B cell (primary cell): ENCODE data around the gene KCNT1. TPM values are rescaled to one million over a fixed set of nuclear protein-coding genes. Genes with fewer than 3 reads are reported as not detected.

Experiments used
- ATAC-seq: fragments of 200-7000 bp; cut with Tn5 transposase; one replicate; pipeline ENCODE4 v1.10.0; 2021; ENCODE audit warnings: low read depth, mild to moderate bottlenecking, moderate number of reproducible peaks, moderate library complexity
- CTCF ChIA-PET: fragments of 350-600 bp; sonication (Branson Sonifier 250); formaldehyde crosslinking; loops from one replicate; lab custom pipeline; 2021; ENCODE audit warnings: antibody characterized with exemption, inconsistent platforms; lab: Charles Lee
- POLR2A ChIA-PET: fragments of 350-600 bp; sonication (Branson Sonifier 250); formaldehyde crosslinking; loops from one replicate; lab custom pipeline; 2021; ENCODE audit warnings: antibody characterized with exemption; lab: Charles Lee
- DNase-seq: peaks from one replicate; pipeline ENCODE4 v3.0.0; 2013
- H2AFZ ChIP-seq: 2 replicates; pipeline ENCODE4 v1.6.1; 2012; ENCODE audit warnings: mild to moderate bottlenecking, low read depth, low read length; ENCODE audit not compliant: insufficient read depth, poor library complexity, severe bottlenecking
- H3K27ac ChIP-seq, 2 donors: 1 replicate in 1 of 2; 2 replicates in 1 of 2; pipeline ENCODE4 v1.5.1; 2012 to 2013; ENCODE audit warnings: low read length in 2 of 2, mild to moderate bottlenecking in 2 of 2, moderate library complexity in 1 of 2
- H3K27me3 ChIP-seq, 4 experiments: fragments of 200-600 bp in 1 of 4; sonication (generic) in 1 of 4; replicated peaks in 1 of 4; 1 replicate in 2 of 4; 2 replicates in 2 of 4; pipeline versions ENCODE4 v1.6.1 to v1.7.0; 2013 to 2016; ENCODE audit warnings: low read length in 3 of 4, mild to moderate bottlenecking in 2 of 4, mixed read lengths in 1 of 4, moderate library complexity in 1 of 4; ENCODE audit not compliant: insufficient read depth in 4 of 4, control insufficient read depth in 3 of 4; ENCODE audit errors: control extremely low read depth in 1 of 4
- H3K36me3 ChIP-seq, 2 experiments: replicated peaks in 1 of 2; 1 replicate in 1 of 2; 2 replicates in 1 of 2; pipeline versions ENCODE4 v1.6.1 to v1.7.1; 2013; ENCODE audit warnings: low read length in 1 of 2; ENCODE audit not compliant: insufficient read depth in 2 of 2, control insufficient read depth in 1 of 2; ENCODE audit errors: control extremely low read depth in 1 of 2, extremely low read depth in 1 of 2
- H3K4me1 ChIP-seq, 2 donors: fragments of 200-600 bp in 1 of 2; sonication (generic) in 1 of 2; 1 replicate in 1 of 2; 2 replicates in 1 of 2; pipeline versions ENCODE4 v1.5.1 to v1.6.1; 2013 to 2017; ENCODE audit warnings: low read length in 2 of 2; ENCODE audit not compliant: control insufficient read depth in 2 of 2, insufficient read depth in 2 of 2
- H3K4me2 ChIP-seq: replicated peaks from 2 replicates; pipeline ENCODE3; 2012; ENCODE audit warnings: mild to moderate bottlenecking, low read depth, low read length; ENCODE audit not compliant: poor library complexity, severe bottlenecking
- H3K4me3 ChIP-seq, 5 experiments: fragments of 200-600 bp in 1 of 5; sonication (generic) in 1 of 5; 1 replicate in 3 of 5; 2 replicates in 2 of 5; pipeline versions ENCODE4 v1.5.1 to v1.7.0; 2011 to 2016; ENCODE audit warnings: low read length in 4 of 5, mild to moderate bottlenecking in 4 of 5, low read depth in 2 of 5, control low read depth in 1 of 5, moderate library complexity in 1 of 5; ENCODE audit not compliant: insufficient read depth in 1 of 5; ENCODE audit errors: control extremely low read depth in 1 of 5, extremely low read depth in 1 of 5
- H3K79me2 ChIP-seq: fragments of 200-600 bp; sonication (generic); one replicate; pipeline ENCODE4 v1.6.0; 2016; ENCODE audit warnings: low read length; ENCODE audit not compliant: control insufficient read depth, insufficient read depth
- H3K9ac ChIP-seq: fragments of 200-600 bp; sonication (generic); 2 replicates; pipeline ENCODE4 v1.6.1; 2017; ENCODE audit warnings: mild to moderate bottlenecking, low read length, moderate library complexity
- H3K9me3 ChIP-seq, 3 donors: one replicate each; pipeline versions ENCODE4 v1.6.1 to v1.7.1; 2013; ENCODE audit warnings: low read length in 2 of 3; ENCODE audit not compliant: control insufficient read depth in 2 of 3, insufficient read depth in 1 of 3; ENCODE audit errors: control extremely low read depth in 1 of 3
- H4K20me1 ChIP-seq: 2 replicates; pipeline ENCODE4 v1.6.0; 2012; ENCODE audit warnings: mild to moderate bottlenecking, low read length; ENCODE audit not compliant: insufficient read depth, control insufficient read depth, poor library complexity, severe bottlenecking
- H3K27ac Mint-ChIP-seq: one replicate; pipeline ENCODE4 v1.8.0; 2021; ENCODE audit warnings: mixed read lengths
- H3K27me3 Mint-ChIP-seq: one replicate; pipeline ENCODE4 v1.8.0; 2021; ENCODE audit warnings: mixed read lengths
- H3K4me1 Mint-ChIP-seq: one replicate; pipeline ENCODE4 v1.8.0; 2021; ENCODE audit warnings: mixed read lengths
- H3K4me3 Mint-ChIP-seq: one replicate; pipeline ENCODE4 v1.8.0; 2021; ENCODE audit warnings: mixed read lengths
- H3K9me3 Mint-ChIP-seq: one replicate; pipeline ENCODE4 v1.8.0; 2022; ENCODE audit warnings: mixed read lengths; ENCODE audit not compliant: insufficient read depth
- EZH2 ChIP-seq: IDR thresholded peaks from 2 replicates; pipeline ENCODE4 v1.6.1; 2012; ENCODE audit warnings: borderline replicate concordance, low read depth, mild to moderate bottlenecking, moderate library complexity, low read length; ENCODE audit not compliant: insufficient read depth, poor library complexity, severe bottlenecking
- WGBS: methylation state at CpG from one replicate; pipeline ENCODE4 v1.1.5; 2013; ENCODE audit warnings: missing lambda C conversion rate; ENCODE audit not compliant: insufficient coverage; 5-methylcytosine and 5-hydroxymethylcytosine counted together
- intact Hi-C: fragments of 100-400 bp; cut with micrococcal nuclease; formaldehyde crosslinking; loops from one replicate; pipeline ENCODE4 v1.10.0; 2022
- polyA plus RNA-seq: library from polyadenylated mRNA; depleted of rRNA; stranded (reverse); fragments of >200 nt; gene quantifications from 2 replicates; pipeline ENCODE4 v1.2.3, GENCODE V29; 2012
- total RNA-seq, 2 donors: library from RNA; stranded (reverse); fragments of 120-200 nt in 1 of 2; gene quantifications; 1 replicate in 1 of 2; 2 replicates in 1 of 2; pipeline versions ENCODE4 v1.2.3 to v1.2.4, GENCODE V29; 2013 to 2022
- TF ChIP-seq, protein P1 (sequence below): fragments of 200-600 bp; IDR thresholded peaks from one replicate; pipeline ENCODE4 v1.8.0; 2022; ENCODE audit warnings: antibody characterized with exemption, mild to moderate bottlenecking

KCNT1 gene
- total and polyA plus RNA-seq, 2 donors (not counting 1 experiment from before 2014, with no cell fraction given): not detected

DNA sequence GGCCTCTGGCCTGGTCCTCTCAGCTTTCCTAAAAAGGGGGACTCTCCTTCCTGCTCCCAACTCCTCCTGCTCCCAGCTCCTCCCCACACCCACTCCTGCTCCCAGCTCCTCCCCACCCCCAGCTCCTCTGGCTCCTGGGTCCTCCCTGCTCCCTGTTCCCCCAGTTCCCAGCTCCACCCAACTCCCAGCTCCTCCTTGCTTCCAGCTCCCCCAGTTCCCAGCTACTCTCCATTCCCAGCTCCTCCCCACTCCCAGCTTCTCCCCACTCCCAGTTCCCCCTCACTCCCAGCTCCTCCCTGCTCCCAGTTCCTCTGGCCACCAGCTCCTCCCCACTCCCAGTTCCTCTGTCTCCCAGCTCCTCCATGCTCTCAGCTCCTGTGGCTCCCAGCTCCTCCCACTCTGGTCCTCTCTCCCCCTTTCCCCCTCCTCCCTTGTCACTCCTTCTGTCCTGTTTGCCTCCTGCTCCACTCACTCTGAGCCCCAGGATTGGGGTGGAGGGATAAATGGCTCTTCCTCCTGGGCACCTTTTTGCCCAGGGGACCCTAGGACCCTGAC is 75.7 kb downstream of the KCNT1 start:
- no peaks in the 10 kb centered on the region for H3K9me3 Mint-ChIP-seq
- no peaks in the 10 kb centered on the region for H3K27me3 Mint-ChIP-seq
- ATAC-seq (no peak), DNase-seq (no peak)
- no peak overlapping the region for H3K4me3 Mint-ChIP-seq
- Histone ChIP-seq H3K9me3 (peaks cover 0 to 2% (median 0%) of the 10 kb centered on the region in 3 donors), H3K4me3 (no peak overlapping the region), H3K27ac (no peak overlapping the region), H3K79me2 (no peaks in the 10 kb centered on the region), H3K4me1 (no peaks in the 10 kb centered on the region), H3K36me3 (no peaks in the 10 kb centered on the region), H3K27me3 (no peaks in the 10 kb centered on the region), H4K20me1 (no peaks in the 10 kb centered on the region), H3K4me2 (no peak overlapping the region), H3K9ac (no peak overlapping the region), H2AFZ (no peak overlapping the region)
- ChIA-PET POLR2A (no interaction called here), CTCF (no interaction called here)
- H3K4me1 Mint-ChIP-seq: no peaks in the 10 kb centered on the region
- no peak overlapping the region for H3K27ac Mint-ChIP-seq
- TF ChIP-seq, protein P1, sequence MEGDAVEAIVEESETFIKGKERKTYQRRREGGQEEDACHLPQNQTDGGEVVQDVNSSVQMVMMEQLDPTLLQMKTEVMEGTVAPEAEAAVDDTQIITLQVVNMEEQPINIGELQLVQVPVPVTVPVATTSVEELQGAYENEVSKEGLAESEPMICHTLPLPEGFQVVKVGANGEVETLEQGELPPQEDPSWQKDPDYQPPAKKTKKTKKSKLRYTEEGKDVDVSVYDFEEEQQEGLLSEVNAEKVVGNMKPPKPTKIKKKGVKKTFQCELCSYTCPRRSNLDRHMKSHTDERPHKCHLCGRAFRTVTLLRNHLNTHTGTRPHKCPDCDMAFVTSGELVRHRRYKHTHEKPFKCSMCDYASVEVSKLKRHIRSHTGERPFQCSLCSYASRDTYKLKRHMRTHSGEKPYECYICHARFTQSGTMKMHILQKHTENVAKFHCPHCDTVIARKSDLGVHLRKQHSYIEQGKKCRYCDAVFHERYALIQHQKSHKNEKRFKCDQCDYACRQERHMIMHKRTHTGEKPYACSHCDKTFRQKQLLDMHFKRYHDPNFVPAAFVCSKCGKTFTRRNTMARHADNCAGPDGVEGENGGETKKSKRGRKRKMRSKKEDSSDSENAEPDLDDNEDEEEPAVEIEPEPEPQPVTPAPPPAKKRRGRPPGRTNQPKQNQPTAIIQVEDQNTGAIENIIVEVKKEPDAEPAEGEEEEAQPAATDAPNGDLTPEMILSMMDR: no peak
- no peak for TF ChIP-seq EZH2
- intact Hi-C loops: no loop called here

DNA sequence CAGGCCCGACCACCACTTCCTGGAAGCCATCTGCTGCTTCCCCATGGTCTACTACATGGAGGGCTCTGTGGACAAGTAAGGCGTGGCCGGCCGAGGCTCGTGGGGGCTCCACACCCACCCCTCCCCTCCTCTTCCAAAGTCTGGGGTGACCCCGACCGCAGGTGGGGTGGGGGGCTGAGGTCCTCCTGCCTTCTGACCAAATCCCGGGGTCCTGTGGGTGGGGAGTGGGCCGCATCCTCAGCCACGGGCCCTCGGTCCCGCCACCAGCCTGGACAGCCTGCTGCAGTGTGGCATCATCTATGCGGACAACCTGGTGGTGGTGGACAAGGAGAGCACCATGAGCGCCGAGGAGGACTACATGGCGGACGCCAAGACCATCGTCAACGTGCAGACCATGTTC is 76.4 kb downstream of the KCNT1 start:
- DNase-seq: no peak
- Histone ChIP-seq H3K4me3 (no peak overlapping the region), H3K79me2 (no peaks in the 10 kb centered on the region), H3K9me3 (peaks cover 0 to 2% (median 0%) of the 10 kb centered on the region in 3 donors), H3K9ac (no peak overlapping the region), H3K4me2 (no peak overlapping the region), H3K27ac (no peak overlapping the region), H4K20me1 (no peaks in the 10 kb centered on the region), H2AFZ (no peak overlapping the region), H3K36me3 (no peaks in the 10 kb centered on the region), H3K27me3 (no peaks in the 10 kb centered on the region), H3K4me1 (no peaks in the 10 kb centered on the region)
- TF ChIP-seq, protein P1: no peak
- no peak for TF ChIP-seq EZH2
- ChIA-PET CTCF (no interaction called here), POLR2A (no interaction called here)
- H3K4me3 Mint-ChIP-seq: no peak overlapping the region
- H3K27me3 Mint-ChIP-seq: no peaks in the 10 kb centered on the region
- WGBS: 96% methylated on average over 12 of the region's 19 CpGs
- intact Hi-C loops: no loop called here
- H3K4me1 Mint-ChIP-seq: no peaks in the 10 kb centered on the region
- no peak overlapping the region for H3K27ac Mint-ChIP-seq
- no peaks in the 10 kb centered on the region for H3K9me3 Mint-ChIP-seq
- no peak for ATAC-seq
